IMR-90 (cell line): Measurements from ENCODE around the gene MYO1F. TPM values are rescaled to one million over a fixed set of nuclear protein-coding genes. Genes with fewer than 3 reads are reported as not detected.

Experiments
- ATAC-seq: fragments of 200-7000 bp; cut with Tn5 transposase; 2 replicates; pipeline ENCODE4 v1.9.1; 2020; ENCODE audit warnings: low read depth, mild to moderate bottlenecking, moderate library complexity
- BruUV-seq: library from RNA; stranded (reverse); fragments of 400-500 nt; replicated peaks from 2 replicates; lab custom pipeline; 2021; lab: Mats Ljungman, UMichigan
- CTCF ChIA-PET: fragments of 300-600 bp; formaldehyde crosslinking; extraction: SDS; loops from one replicate; lab custom pipeline; 2021; ENCODE audit warnings: antibody characterized with exemption; lab: Yijun Ruan, JAX
- POLR2A ChIA-PET: fragments of 300-600 bp; sonication (Branson Sonifier 250); formaldehyde crosslinking; loops from one replicate; lab custom pipeline; 2022; ENCODE audit warnings: antibody characterized with exemption; ENCODE audit not compliant: unreplicated experiment; lab: Charles Lee
- DNase-seq: peaks from one replicate; pipeline ENCODE4 v3.0.0; 2013
- H2AFZ ChIP-seq: replicated peaks from 2 replicates; pipeline ENCODE3; 2013; ENCODE audit warnings: low read length, mild to moderate bottlenecking; ENCODE audit not compliant: poor library complexity
- H2AK5ac ChIP-seq: 2 replicates; pipeline ENCODE4 v1.6.1; 2013; ENCODE audit warnings: low read depth, low read length, inconsistent platforms
- H2AK9ac ChIP-seq: replicated peaks from 2 replicates; pipeline ENCODE3; 2013; ENCODE audit warnings: mild to moderate bottlenecking, low read depth, low read length, moderate library complexity; ENCODE audit not compliant: poor library complexity
- H2BK120ac ChIP-seq: 2 replicates; pipeline ENCODE4 v1.6.1; 2013; ENCODE audit warnings: low read depth, low read length, inconsistent platforms
- H2BK15ac ChIP-seq: 3 replicates; pipeline ENCODE4 v1.6.1; 2013; ENCODE audit warnings: low read depth, low read length, inconsistent platforms
- H2BK20ac ChIP-seq: 2 replicates; pipeline ENCODE4 v1.6.1; 2013; ENCODE audit warnings: low read depth, mild to moderate bottlenecking, inconsistent platforms, low read length, moderate library complexity
- H2BK5ac ChIP-seq: 2 replicates; pipeline ENCODE4 v1.6.1; 2013; ENCODE audit warnings: mild to moderate bottlenecking, low read depth, low read length, inconsistent platforms; ENCODE audit not compliant: poor library complexity, severe bottlenecking
- H3K14ac ChIP-seq: replicated peaks from 2 replicates; pipeline ENCODE4 v1.6.1; 2013; ENCODE audit warnings: low read depth, low read length, inconsistent platforms
- H3K18ac ChIP-seq: 2 replicates; pipeline ENCODE4 v1.6.1; 2013; ENCODE audit warnings: low read depth, low read length, control low read depth
- H3K23ac ChIP-seq: 2 replicates; pipeline ENCODE4 v1.6.1; 2013; ENCODE audit warnings: low read depth, low read length, inconsistent platforms
- H3K27ac ChIP-seq: 2 replicates; pipeline ENCODE4 v1.5.1; 2013; ENCODE audit warnings: mild to moderate bottlenecking, control low read depth, low read length; ENCODE audit not compliant: insufficient read depth
- H3K27me3 ChIP-seq: 2 replicates; pipeline ENCODE4 v1.6.1; 2013; ENCODE audit warnings: low read length; ENCODE audit not compliant: control insufficient read depth, insufficient read depth
- H3K36me3 ChIP-seq: 2 replicates; pipeline ENCODE4 v1.6.1; 2013; ENCODE audit warnings: low read length, mixed read lengths; ENCODE audit not compliant: control insufficient read depth, insufficient read depth
- H3K4ac ChIP-seq: 2 replicates; pipeline ENCODE4 v1.6.1; 2013; ENCODE audit warnings: low read depth, low read length, inconsistent platforms
- H3K4me1 ChIP-seq: 2 replicates; pipeline ENCODE4 v1.6.1; 2013; ENCODE audit warnings: low read length, mixed read lengths; ENCODE audit not compliant: control insufficient read depth, insufficient read depth
- H3K4me2 ChIP-seq: 2 replicates; pipeline ENCODE4 v1.6.1; 2013; ENCODE audit warnings: low read depth, mild to moderate bottlenecking, control low read depth, low read length, moderate library complexity
- H3K4me3 ChIP-seq: 2 replicates; pipeline ENCODE4 v1.5.1; 2013; ENCODE audit warnings: low read depth, mild to moderate bottlenecking, control low read depth, low read length, moderate library complexity; ENCODE audit not compliant: insufficient read depth
- H3K56ac ChIP-seq: 2 replicates; pipeline ENCODE4 v1.6.1; 2013; ENCODE audit warnings: low read length, inconsistent platforms; ENCODE audit not compliant: insufficient read depth; ENCODE audit errors: extremely low read depth
- H3K79me1 ChIP-seq, 2 experiments: 2 replicates each; pipeline ENCODE4 v1.6.1; 2013; ENCODE audit warnings: low read length in 2 of 2, inconsistent platforms in 1 of 2, low read depth in 1 of 2
- H3K9ac ChIP-seq: 2 replicates; pipeline ENCODE4 v1.6.1; 2013; ENCODE audit warnings: low read depth, low read length, control low read depth
- H3K9me1 ChIP-seq: 2 replicates; pipeline ENCODE4 v1.6.1; 2013; ENCODE audit warnings: low read length, inconsistent platforms; ENCODE audit not compliant: insufficient read depth
- H3K9me3 ChIP-seq: 2 replicates; pipeline ENCODE4 v1.6.1; 2013; ENCODE audit warnings: low read length; ENCODE audit not compliant: control insufficient read depth, insufficient read depth
- H4K20me1 ChIP-seq: 2 replicates; pipeline ENCODE4 v1.6.1; 2013; ENCODE audit warnings: low read length, inconsistent platforms; ENCODE audit not compliant: insufficient read depth
- H4K5ac ChIP-seq: 2 replicates; pipeline ENCODE4 v1.6.1; 2013; ENCODE audit warnings: mild to moderate bottlenecking, low read depth, low read length, control low read depth
- H4K8ac ChIP-seq, 2 experiments: 2 replicates each; pipeline ENCODE4 v1.6.1; 2013; ENCODE audit warnings: low read depth in 2 of 2, low read length in 2 of 2, control low read depth in 1 of 2, inconsistent platforms in 1 of 2
- H4K91ac ChIP-seq: 2 replicates; pipeline ENCODE4 v1.6.1; 2013; ENCODE audit warnings: low read depth, low read length, inconsistent platforms; ENCODE audit not compliant: insufficient read depth
- BHLHE40 ChIP-seq: fragments of 150-350 bp; IDR thresholded peaks from 2 replicates; pipeline ENCODE4 v1.6.1; 2016; ENCODE audit warnings: mild to moderate bottlenecking, low read depth, low read length
- CEBPB ChIP-seq: IDR thresholded peaks from 2 replicates; pipeline ENCODE4 v1.6.1; 2012; ENCODE audit warnings: low read depth, low read length, improper control_type of control experiment
- CHD1 ChIP-seq: IDR thresholded peaks from 2 replicates; pipeline ENCODE4 v1.6.1; 2012; ENCODE audit warnings: low read depth, low read length, improper control_type of control experiment
- FOS ChIP-seq: fragments of 150-350 bp; IDR thresholded peaks from 2 replicates; pipeline ENCODE4 v1.6.1; 2016; ENCODE audit warnings: low read depth, low read length
- MAFK ChIP-seq: IDR thresholded peaks from 2 replicates; pipeline ENCODE4 v1.6.1; 2012; ENCODE audit warnings: low read depth, low read length, improper control_type of control experiment
- MXI1 ChIP-seq: IDR thresholded peaks from 2 replicates; pipeline ENCODE4 v1.6.1; 2012; ENCODE audit warnings: low read depth, mild to moderate bottlenecking, low read length, moderate library complexity, borderline replicate concordance
- POLR2A ChIP-seq: IDR thresholded peaks from 2 replicates; pipeline ENCODE4 v1.6.1; 2012; ENCODE audit warnings: mild to moderate bottlenecking, low read depth, low read length
- RAD21 ChIP-seq: IDR thresholded peaks from 2 replicates; pipeline ENCODE4 v1.6.1; 2012; ENCODE audit warnings: low read length, improper control_type of control experiment
- RCOR1 ChIP-seq: IDR thresholded peaks from 2 replicates; pipeline ENCODE4 v1.6.1; 2012; ENCODE audit warnings: mild to moderate bottlenecking, low read length, improper control_type of control experiment; ENCODE audit not compliant: insufficient replicate concordance
- RFX5 ChIP-seq: IDR thresholded peaks from 2 replicates; pipeline ENCODE4 v1.8.0; 2012; ENCODE audit warnings: low read depth, mild to moderate bottlenecking, low read length, moderate library complexity
- SMC3 ChIP-seq: fragments of 150-350 bp; IDR thresholded peaks from 2 replicates; pipeline ENCODE4 v1.6.1; 2016; ENCODE audit warnings: low read depth, mild to moderate bottlenecking, antibody characterized with exemption, low read length, moderate library complexity
- WGBS, 2 experiments: methylation state at CpG; one replicate each; pipeline versions ENCODE4 v1.1.5 to v1.1.7; 2013; ENCODE audit warnings: missing lambda C conversion rate in 2 of 2; ENCODE audit not compliant: insufficient read length in 1 of 2; ENCODE audit errors: extremely low coverage in 2 of 2; 5-methylcytosine and 5-hydroxymethylcytosine counted together
- dilution Hi-C: fragments of 300-500 bp; cut with HindIII; formaldehyde crosslinking; loops from one replicate; pipeline ENCODE4 v1.14.3; 2018; ENCODE audit warnings: low sequenced_read_pairs; ENCODE audit not compliant: unreplicated experiment
- in situ Hi-C: fragments of 300-500 bp; cut with MboI; formaldehyde crosslinking; loops from 3 replicates; pipeline ENCODE4 v1.14.3; 2019; ENCODE audit warnings: low sequenced_read_pairs, inconsistent platforms, mixed read lengths
- intact Hi-C: fragments of 100-400 bp; cut with micrococcal nuclease; formaldehyde crosslinking; loops from 2 replicates; pipeline ENCODE4 v1.10.0; 2022
- polyA plus RNA-seq, 3 experiments: library from polyadenylated mRNA; depleted of rRNA; stranded (reverse); fragments of >200 nt; gene quantifications; 2 replicates each; pipeline ENCODE4 v1.2.3, GENCODE V29; 2012; ENCODE audit warnings: low replicate concordance in 1 of 3
- total RNA-seq: library from RNA; depleted of rRNA; stranded (reverse); fragments of >200 nt; gene quantifications from 2 replicates; pipeline ENCODE4 v1.2.3, GENCODE V29; 2012
- TF ChIP-seq, protein P1 (sequence below): conservative IDR thresholded peaks from 2 replicates; pipeline ENCODE4 v1.5.1; 2012; ENCODE audit warnings: mild to moderate bottlenecking, low read depth, low read length, improper control_type of control experiment
- TF ChIP-seq, protein P2 (sequence below): fragments of 150-350 bp; IDR thresholded peaks from 2 replicates; pipeline ENCODE4 v1.6.1; 2016; ENCODE audit warnings: low read depth, mild to moderate bottlenecking, low read length, moderate library complexity, borderline replicate concordance
- TF ChIP-seq, protein P3 (sequence below): fragments of 150-350 bp; IDR thresholded peaks from 2 replicates; pipeline ENCODE4 v1.6.1; 2017; ENCODE audit warnings: mild to moderate bottlenecking, antibody characterized with exemption, low read length, low read depth

The MYO1F gene
- total and polyA plus RNA-seq, 2 of the 4 experiments (the other 2 are of a cell fraction): 0.14 to 0.18 TPM

DNA sequence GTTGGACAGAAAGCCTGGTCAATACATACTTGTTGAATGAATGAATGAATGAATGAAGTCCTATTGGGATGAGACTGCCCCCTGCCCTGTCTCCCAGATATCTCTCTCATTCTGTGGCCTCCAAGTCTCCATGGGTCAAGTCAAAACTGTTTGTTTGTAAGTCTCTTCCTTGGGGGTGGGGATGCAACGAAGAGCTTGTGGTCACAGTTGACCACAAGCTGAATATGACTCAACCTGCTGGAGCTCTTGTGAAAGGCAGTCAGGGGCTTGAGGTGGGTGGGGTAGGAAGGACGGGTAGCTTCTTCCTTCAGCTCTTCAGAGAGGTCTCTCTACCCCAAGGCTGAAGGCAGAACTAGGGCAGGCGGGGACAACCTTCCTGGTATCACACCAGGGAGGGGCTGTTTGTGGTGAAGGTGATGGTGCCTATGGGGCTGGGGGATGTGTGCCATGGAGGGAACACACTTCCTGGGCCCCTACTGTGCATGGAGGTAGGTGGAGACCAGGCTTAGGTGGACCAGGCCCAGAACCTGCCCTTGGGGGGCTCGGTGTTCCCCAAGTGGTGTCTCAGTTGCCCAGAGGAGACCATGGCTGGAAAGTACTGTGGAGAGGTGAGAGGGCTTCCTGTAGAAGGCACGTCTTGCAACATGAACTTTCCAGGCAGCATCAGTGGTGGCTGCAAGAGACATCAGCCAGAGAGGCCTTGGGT is 8.0 kb downstream of the MYO1F start:
- H2AK5ac ChIP-seq: peak overlapping the region; percentile 99
- DNase-seq: peak; percentile 96
- peak overlapping the region; percentile 99 for H2BK120ac ChIP-seq
- peak overlapping the region; percentile 99 for H3K4ac ChIP-seq
- peak overlapping the region; percentile 28; the same call in 1 of the 2 replicates for H4K5ac ChIP-seq
- peak overlapping the region; percentile 49; the same call in 1 of the 2 replicates for H3K18ac ChIP-seq
- ChIA-PET CTCF (interaction anchor here (0.6 to 1.1 kb wide), 3 partner anchors 9 to 155 kb away, joined by 3 to 8 read pairs (median 4); no protein-coding TSS in a partner anchor), POLR2A (interaction anchor here (0.5 kb wide), 1 partner anchor 181 kb away, joined by 6 read pairs; no protein-coding TSS in a partner anchor)
- peaks cover 12% of the 10 kb centered on the region for H3K4me1 ChIP-seq
- H3K36me3 ChIP-seq: no peaks in the 10 kb centered on the region
- H3K9me3 ChIP-seq: no peaks in the 10 kb centered on the region
- H3K4me2 ChIP-seq: peak overlapping the region; percentile 54
- H4K91ac ChIP-seq: peak overlapping the region; percentile 94
- peak overlapping the region; percentile 95 for H2AK9ac ChIP-seq
- peaks cover 24% of the 10 kb centered on the region for H3K9me1 ChIP-seq
- H3K79me1 ChIP-seq: peaks cover 0 to 15% of the 10 kb centered on the region in 2 experiments; a peak in 2 of 4 replicates
- peak overlapping the region; percentile 98 for H3K14ac ChIP-seq
- BruUV-seq: no TSS peak
- peak overlapping the region; percentile 100 for H2BK20ac ChIP-seq
- in situ Hi-C loops: no loop called here
- dilution Hi-C loops: no loop called here
- H3K56ac ChIP-seq: peak overlapping the region; percentile 70
- H3K4me3 ChIP-seq: no peak overlapping the region
- no peak overlapping the region for H3K9ac ChIP-seq
- peak overlapping the region; percentile 63 for H3K27ac ChIP-seq
- H2AFZ ChIP-seq: peak overlapping the region; percentile 86
- H3K27me3 ChIP-seq: no peaks in the 10 kb centered on the region
- peak; percentile 83 for ATAC-seq
- peak overlapping the region; percentile 94 for H2BK5ac ChIP-seq
- no peaks in the 10 kb centered on the region for H4K20me1 ChIP-seq
- 88% methylated on average over 1 of the region's 5 CpGs; no CpG with 5 or more reads in 1 of the 2 experiments for WGBS, 2 experiments
- peak overlapping the region; percentile 31 to 93; a peak in 3 of 4 replicates for H4K8ac ChIP-seq
- H2BK15ac ChIP-seq: peak overlapping the region; percentile 87
- intact Hi-C loops: loop anchor here (5.0 kb wide), 1 partner anchor 97 kb away; no protein-coding TSS in a partner anchor
- H3K23ac ChIP-seq: peak overlapping the region; percentile 98
- TF ChIP-seq, protein P1, sequence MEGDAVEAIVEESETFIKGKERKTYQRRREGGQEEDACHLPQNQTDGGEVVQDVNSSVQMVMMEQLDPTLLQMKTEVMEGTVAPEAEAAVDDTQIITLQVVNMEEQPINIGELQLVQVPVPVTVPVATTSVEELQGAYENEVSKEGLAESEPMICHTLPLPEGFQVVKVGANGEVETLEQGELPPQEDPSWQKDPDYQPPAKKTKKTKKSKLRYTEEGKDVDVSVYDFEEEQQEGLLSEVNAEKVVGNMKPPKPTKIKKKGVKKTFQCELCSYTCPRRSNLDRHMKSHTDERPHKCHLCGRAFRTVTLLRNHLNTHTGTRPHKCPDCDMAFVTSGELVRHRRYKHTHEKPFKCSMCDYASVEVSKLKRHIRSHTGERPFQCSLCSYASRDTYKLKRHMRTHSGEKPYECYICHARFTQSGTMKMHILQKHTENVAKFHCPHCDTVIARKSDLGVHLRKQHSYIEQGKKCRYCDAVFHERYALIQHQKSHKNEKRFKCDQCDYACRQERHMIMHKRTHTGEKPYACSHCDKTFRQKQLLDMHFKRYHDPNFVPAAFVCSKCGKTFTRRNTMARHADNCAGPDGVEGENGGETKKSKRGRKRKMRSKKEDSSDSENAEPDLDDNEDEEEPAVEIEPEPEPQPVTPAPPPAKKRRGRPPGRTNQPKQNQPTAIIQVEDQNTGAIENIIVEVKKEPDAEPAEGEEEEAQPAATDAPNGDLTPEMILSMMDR: no peak; the same call in 1 of the 2 replicates
- peak; percentile 96 for TF ChIP-seq CEBPB
- TF ChIP-seq MXI1: no peak
- TF ChIP-seq RFX5: no peak
- TF ChIP-seq POLR2A: no peak
- TF ChIP-seq, protein P2, sequence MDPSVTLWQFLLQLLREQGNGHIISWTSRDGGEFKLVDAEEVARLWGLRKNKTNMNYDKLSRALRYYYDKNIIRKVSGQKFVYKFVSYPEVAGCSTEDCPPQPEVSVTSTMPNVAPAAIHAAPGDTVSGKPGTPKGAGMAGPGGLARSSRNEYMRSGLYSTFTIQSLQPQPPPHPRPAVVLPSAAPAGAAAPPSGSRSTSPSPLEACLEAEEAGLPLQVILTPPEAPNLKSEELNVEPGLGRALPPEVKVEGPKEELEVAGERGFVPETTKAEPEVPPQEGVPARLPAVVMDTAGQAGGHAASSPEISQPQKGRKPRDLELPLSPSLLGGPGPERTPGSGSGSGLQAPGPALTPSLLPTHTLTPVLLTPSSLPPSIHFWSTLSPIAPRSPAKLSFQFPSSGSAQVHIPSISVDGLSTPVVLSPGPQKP: no peak
- TF ChIP-seq FOS: peak; percentile 77
- peak; percentile 35 for TF ChIP-seq RCOR1
- 0 out of 2 replicates have a peak, but pooled peaks have one; percentile 14 for TF ChIP-seq RAD21
- TF ChIP-seq, protein P3, sequence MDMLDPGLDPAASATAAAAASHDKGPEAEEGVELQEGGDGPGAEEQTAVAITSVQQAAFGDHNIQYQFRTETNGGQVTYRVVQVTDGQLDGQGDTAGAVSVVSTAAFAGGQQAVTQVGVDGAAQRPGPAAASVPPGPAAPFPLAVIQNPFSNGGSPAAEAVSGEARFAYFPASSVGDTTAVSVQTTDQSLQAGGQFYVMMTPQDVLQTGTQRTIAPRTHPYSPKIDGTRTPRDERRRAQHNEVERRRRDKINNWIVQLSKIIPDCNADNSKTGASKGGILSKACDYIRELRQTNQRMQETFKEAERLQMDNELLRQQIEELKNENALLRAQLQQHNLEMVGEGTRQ: no peak
- no peak for TF ChIP-seq CHD1
- TF ChIP-seq BHLHE40: no peak
- no peak for TF ChIP-seq SMC3
- no peak for TF ChIP-seq MAFK
